ENCODE data around the gene AGBL4.

AGBL4 gene

GRCh38 chr1:49319426-49319963 is 704.3 kb downstream of the AGBL4 start:
- TF ChIP-seq, protein P1, sequence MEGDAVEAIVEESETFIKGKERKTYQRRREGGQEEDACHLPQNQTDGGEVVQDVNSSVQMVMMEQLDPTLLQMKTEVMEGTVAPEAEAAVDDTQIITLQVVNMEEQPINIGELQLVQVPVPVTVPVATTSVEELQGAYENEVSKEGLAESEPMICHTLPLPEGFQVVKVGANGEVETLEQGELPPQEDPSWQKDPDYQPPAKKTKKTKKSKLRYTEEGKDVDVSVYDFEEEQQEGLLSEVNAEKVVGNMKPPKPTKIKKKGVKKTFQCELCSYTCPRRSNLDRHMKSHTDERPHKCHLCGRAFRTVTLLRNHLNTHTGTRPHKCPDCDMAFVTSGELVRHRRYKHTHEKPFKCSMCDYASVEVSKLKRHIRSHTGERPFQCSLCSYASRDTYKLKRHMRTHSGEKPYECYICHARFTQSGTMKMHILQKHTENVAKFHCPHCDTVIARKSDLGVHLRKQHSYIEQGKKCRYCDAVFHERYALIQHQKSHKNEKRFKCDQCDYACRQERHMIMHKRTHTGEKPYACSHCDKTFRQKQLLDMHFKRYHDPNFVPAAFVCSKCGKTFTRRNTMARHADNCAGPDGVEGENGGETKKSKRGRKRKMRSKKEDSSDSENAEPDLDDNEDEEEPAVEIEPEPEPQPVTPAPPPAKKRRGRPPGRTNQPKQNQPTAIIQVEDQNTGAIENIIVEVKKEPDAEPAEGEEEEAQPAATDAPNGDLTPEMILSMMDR (IDR thresholded peaks at IDR 0.05), result no peak

- TF ChIP-seq, protein P1 (IDR thresholded peaks at IDR 0.05), result no peak
Measured at GRCh38 chr1:49318218-49318617, 705.5 kb downstream of the AGBL4 start.

GRCh38 chr1:49307457-49307856 is 716.3 kb downstream of the AGBL4 start:
- TF ChIP-seq, protein P1 (IDR thresholded peaks at IDR 0.05), result no peak

DNA sequence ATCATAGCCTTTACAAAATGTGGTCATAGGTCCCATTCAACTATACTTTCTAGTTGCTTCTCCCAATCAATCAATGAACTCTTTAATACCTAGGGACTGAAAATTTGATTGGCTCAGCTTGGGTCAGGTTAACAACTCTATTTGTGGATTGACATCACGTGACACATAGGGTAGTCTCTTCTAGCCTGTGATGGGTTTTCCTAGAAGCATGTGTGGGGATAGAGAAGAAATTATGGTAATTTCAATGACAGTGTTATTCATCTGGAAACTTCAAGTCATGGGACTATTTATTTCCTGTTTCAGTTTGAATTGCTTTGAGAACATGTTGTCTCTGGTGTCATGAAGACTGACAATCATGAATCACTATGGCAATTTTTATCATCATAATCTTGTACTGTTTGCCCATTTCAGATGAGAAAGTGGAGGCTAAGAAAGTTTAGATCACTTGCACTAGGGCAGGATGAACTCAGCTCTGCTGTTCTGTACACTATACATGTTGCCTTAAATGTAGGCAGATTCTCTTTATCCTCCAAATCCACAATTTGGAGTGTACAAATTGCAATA is 717.2 kb downstream of the AGBL4 start:
- TF ChIP-seq, protein P1 (IDR thresholded peaks at IDR 0.05), result no peak

- TF ChIP-seq, protein P1 (IDR thresholded peaks at IDR 0.05), result no peak
Measured at GRCh38 chr1:49298304-49298703, 725.5 kb downstream of the AGBL4 start.

- TF ChIP-seq, protein P1 (IDR thresholded peaks at IDR 0.05), result no peak
Measured at GRCh38 chr1:49297783-49298182, 726.0 kb downstream of the AGBL4 start.

- TF ChIP-seq, protein P1 (IDR thresholded peaks at IDR 0.05), result no peak
Measured at GRCh38 chr1:49294539-49294938, 729.2 kb downstream of the AGBL4 start.

- TF ChIP-seq, protein P1 (IDR thresholded peaks at IDR 0.05), result no peak
Measured at GRCh38 chr1:49293016-49293415, 730.7 kb downstream of the AGBL4 start.

Measured in LNCAP (cell line).